HEK293 (cell line): ENCODE measurements around the gene ULBP1.

Experiments used
- EGR2 ChIP-seq: fragments of 450-650 bp; formaldehyde crosslinking; IDR thresholded peaks from 2 replicates; pipeline ENCODE4 v1.5.1; 2016; ENCODE audit warnings: low read depth, missing biosample characterization, missing genetic modification characterization
- GLI2 ChIP-seq: fragments of 450-650 bp; formaldehyde crosslinking; IDR thresholded peaks from 2 replicates; pipeline ENCODE4; 2017; ENCODE audit warnings: missing biosample characterization, missing genetic modification characterization, low read depth, borderline replicate concordance
- HOXD13 ChIP-seq: sonication (generic); formaldehyde crosslinking; IDR thresholded peaks from 2 replicates; pipeline ENCODE4 v1.8.0; 2022; ENCODE audit warnings: missing genetic modification reagents, borderline replicate concordance
- OSR2 ChIP-seq: fragments of 450-650 bp; formaldehyde crosslinking; IDR thresholded peaks from 2 replicates; pipeline ENCODE4 v1.5.1; 2016; ENCODE audit warnings: missing biosample characterization, missing genetic modification characterization
- PRDM2 ChIP-seq: fragments of 450-650 bp; formaldehyde crosslinking; IDR thresholded peaks from 2 replicates; pipeline ENCODE4 v1.5.1; 2016; ENCODE audit warnings: missing biosample characterization, missing genetic modification characterization, borderline replicate concordance
- WT1 ChIP-seq: fragments of 450-650 bp; formaldehyde crosslinking; IDR thresholded peaks from 2 replicates; pipeline ENCODE4 v1.5.1; 2016; ENCODE audit warnings: missing biosample characterization, missing genetic modification characterization
- YY1 ChIP-seq: fragments of 450-650 bp; formaldehyde crosslinking; IDR thresholded peaks from 2 replicates; pipeline ENCODE4 v1.5.1; 2018; ENCODE audit warnings: missing biosample characterization, missing genetic modification characterization
- YY2 ChIP-seq: fragments of 450-650 bp; formaldehyde crosslinking; IDR thresholded peaks from 2 replicates; pipeline ENCODE4 v1.5.1; 2016; ENCODE audit warnings: missing biosample characterization, missing genetic modification characterization
- ZBTB7A ChIP-seq: fragments of 450-650 bp; formaldehyde crosslinking; IDR thresholded peaks from 2 replicates; pipeline ENCODE4 v1.5.1; 2016; ENCODE audit warnings: low read depth, missing biosample characterization, missing genetic modification characterization
- ZFP37 ChIP-seq: fragments of 450-650 bp; formaldehyde crosslinking; IDR thresholded peaks from 2 replicates; pipeline ENCODE4 v1.5.1; 2016; ENCODE audit warnings: missing biosample characterization, missing genetic modification characterization
- ZNF157 ChIP-seq: fragments of 450-650 bp; formaldehyde crosslinking; IDR thresholded peaks from 2 replicates; pipeline ENCODE4 v1.5.1; 2016; ENCODE audit warnings: missing biosample characterization, missing genetic modification characterization
- ZNF211 ChIP-seq: fragments of 450-650 bp; formaldehyde crosslinking; IDR thresholded peaks from 2 replicates; pipeline ENCODE4 v1.5.1; 2016; ENCODE audit warnings: low read depth, missing biosample characterization, missing genetic modification characterization
- ZNF221 ChIP-seq: fragments of 450-650 bp; formaldehyde crosslinking; IDR thresholded peaks from 2 replicates; pipeline ENCODE4 v1.5.1; 2017; ENCODE audit warnings: missing biosample characterization, missing genetic modification characterization, borderline replicate concordance
- ZNF23 ChIP-seq: fragments of 450-650 bp; formaldehyde crosslinking; IDR thresholded peaks from 2 replicates; pipeline ENCODE4 v1.5.1; 2016; ENCODE audit warnings: missing biosample characterization, missing genetic modification characterization, borderline replicate concordance
- ZNF24 ChIP-seq: fragments of 450-650 bp; formaldehyde crosslinking; IDR thresholded peaks from 2 replicates; pipeline ENCODE4 v1.5.1; 2016; ENCODE audit warnings: missing biosample characterization, missing genetic modification characterization
- ZNF311 ChIP-seq: fragments of 450-650 bp; formaldehyde crosslinking; IDR thresholded peaks from 2 replicates; pipeline ENCODE4 v1.5.1; 2017; ENCODE audit warnings: missing biosample characterization, missing genetic modification characterization, borderline replicate concordance
- ZNF354C ChIP-seq: fragments of 450-650 bp; formaldehyde crosslinking; IDR thresholded peaks from 2 replicates; pipeline ENCODE4 v1.5.1; 2016; ENCODE audit warnings: missing biosample characterization, missing genetic modification characterization, low read depth, borderline replicate concordance
- ZNF510 ChIP-seq: fragments of 450-650 bp; formaldehyde crosslinking; IDR thresholded peaks from 2 replicates; pipeline ENCODE4 v1.5.1; 2018; ENCODE audit warnings: mild to moderate bottlenecking, missing genetic modification characterization, missing biosample characterization; ENCODE audit not compliant: insufficient replicate concordance
- ZNF558 ChIP-seq: fragments of 450-650 bp; formaldehyde crosslinking; IDR thresholded peaks from 2 replicates; pipeline ENCODE4 v1.5.1; 2016; ENCODE audit warnings: missing biosample characterization, missing genetic modification characterization
- ZNF560 ChIP-seq: fragments of 450-650 bp; formaldehyde crosslinking; IDR thresholded peaks from 2 replicates; pipeline ENCODE4 v1.5.1; 2017; ENCODE audit warnings: missing biosample characterization, missing genetic modification characterization, borderline replicate concordance
- ZNF623 ChIP-seq: fragments of 450-650 bp; formaldehyde crosslinking; IDR thresholded peaks from 2 replicates; pipeline ENCODE4 v1.5.1; 2016; ENCODE audit warnings: missing biosample characterization, missing genetic modification characterization
- ZNF654 ChIP-seq: fragments of 450-650 bp; formaldehyde crosslinking; IDR thresholded peaks from 2 replicates; pipeline ENCODE4 v1.5.1; 2016; ENCODE audit warnings: low read depth, missing biosample characterization, missing genetic modification characterization
- ZNF670 ChIP-seq: fragments of 450-650 bp; formaldehyde crosslinking; IDR thresholded peaks from 2 replicates; pipeline ENCODE4 v1.5.1; 2016; ENCODE audit warnings: missing biosample characterization, missing genetic modification characterization, low read depth
- ZNF701 ChIP-seq: fragments of 450-650 bp; formaldehyde crosslinking; IDR thresholded peaks from 2 replicates; pipeline ENCODE4 v1.5.1; 2016; ENCODE audit warnings: missing biosample characterization, missing genetic modification characterization
- ZNF747 ChIP-seq: fragments of 450-650 bp; formaldehyde crosslinking; IDR thresholded peaks from 2 replicates; pipeline ENCODE4 v1.5.1; 2016; ENCODE audit warnings: missing biosample characterization, missing genetic modification characterization
- ZSCAN18 ChIP-seq: fragments of 450-650 bp; formaldehyde crosslinking; IDR thresholded peaks from 2 replicates; pipeline ENCODE4 v1.5.1; 2016; ENCODE audit warnings: missing biosample characterization, missing genetic modification characterization
- ZSCAN5A ChIP-seq: fragments of 450-650 bp; formaldehyde crosslinking; IDR thresholded peaks from 2 replicates; pipeline ENCODE4 v1.5.1; 2016; ENCODE audit warnings: missing biosample characterization, missing genetic modification characterization
- TF ChIP-seq, protein P1 (sequence below): fragments of 450-650 bp; formaldehyde crosslinking; IDR thresholded peaks from 2 replicates; pipeline ENCODE4 v1.5.1; 2017; ENCODE audit warnings: missing biosample characterization, missing genetic modification characterization

ULBP1 gene

GRCh38 chr6:149963462-149964307 lies at the start of gene ULBP1 (continued):
- 0 out of 2 replicates have a peak, but pooled peaks have one; percentile 65 for TF ChIP-seq ZSCAN5A (tag by site-specific recombination)
- peak; percentile 60 for TF ChIP-seq YY2 (tag by site-specific recombination)
- TF ChIP-seq ZNF311 (tag by site-specific recombination): no peak
- TF ChIP-seq PRDM2 (tag by site-specific recombination): no peak
- TF ChIP-seq ZSCAN18 (tag by site-specific recombination): 0 out of 2 replicates have a peak, but pooled peaks have one; percentile 35
- no peak; the same call in 1 of the 2 replicates for TF ChIP-seq ZBTB7A (tag by site-specific recombination)
- TF ChIP-seq ZNF510: no peak
- no peak for TF ChIP-seq ZNF23 (tag by site-specific recombination)
- TF ChIP-seq HOXD13 (CRISPR knock-in tag): no peak
- no peak for TF ChIP-seq ZNF670 (tag by site-specific recombination)
- no peak for TF ChIP-seq ZNF654
- no peak for TF ChIP-seq ZNF623 (tag by site-specific recombination)
- TF ChIP-seq ZNF157 (tag by site-specific recombination): 0 out of 2 replicates have a peak, but pooled peaks have one; percentile 15
- TF ChIP-seq, protein P1, sequence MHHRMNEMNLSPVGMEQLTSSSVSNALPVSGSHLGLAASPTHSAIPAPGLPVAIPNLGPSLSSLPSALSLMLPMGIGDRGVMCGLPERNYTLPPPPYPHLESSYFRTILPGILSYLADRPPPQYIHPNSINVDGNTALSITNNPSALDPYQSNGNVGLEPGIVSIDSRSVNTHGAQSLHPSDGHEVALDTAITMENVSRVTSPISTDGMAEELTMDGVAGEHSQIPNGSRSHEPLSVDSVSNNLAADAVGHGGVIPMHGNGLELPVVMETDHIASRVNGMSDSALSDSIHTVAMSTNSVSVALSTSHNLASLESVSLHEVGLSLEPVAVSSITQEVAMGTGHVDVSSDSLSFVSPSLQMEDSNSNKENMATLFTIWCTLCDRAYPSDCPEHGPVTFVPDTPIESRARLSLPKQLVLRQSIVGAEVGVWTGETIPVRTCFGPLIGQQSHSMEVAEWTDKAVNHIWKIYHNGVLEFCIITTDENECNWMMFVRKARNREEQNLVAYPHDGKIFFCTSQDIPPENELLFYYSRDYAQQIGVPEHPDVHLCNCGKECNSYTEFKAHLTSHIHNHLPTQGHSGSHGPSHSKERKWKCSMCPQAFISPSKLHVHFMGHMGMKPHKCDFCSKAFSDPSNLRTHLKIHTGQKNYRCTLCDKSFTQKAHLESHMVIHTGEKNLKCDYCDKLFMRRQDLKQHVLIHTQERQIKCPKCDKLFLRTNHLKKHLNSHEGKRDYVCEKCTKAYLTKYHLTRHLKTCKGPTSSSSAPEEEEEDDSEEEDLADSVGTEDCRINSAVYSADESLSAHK: no peak
- 0 out of 2 replicates have a peak, but pooled peaks have one; percentile 66 for TF ChIP-seq ZNF24 (tag by site-specific recombination)
- TF ChIP-seq ZNF701 (tag by site-specific recombination): no peak
- 0 out of 2 replicates have a peak, but pooled peaks have one; percentile 4 for TF ChIP-seq ZNF560 (tag by site-specific recombination)
- no peak for TF ChIP-seq ZNF221
- no peak for TF ChIP-seq ZNF354C (tag by site-specific recombination)
- no peak for TF ChIP-seq ZNF747 (tag by site-specific recombination)
- TF ChIP-seq EGR2 (tag by site-specific recombination): peak; percentile 81
- TF ChIP-seq ZNF211 (tag by site-specific recombination): no peak
- peak; percentile 75 for TF ChIP-seq WT1
- 0 out of 2 replicates have a peak, but pooled peaks have one; percentile 33 for TF ChIP-seq ZNF558 (tag by site-specific recombination)
- peak; percentile 94; the same call in 1 of the 2 replicates for TF ChIP-seq ZFP37 (tag by site-specific recombination)
- TF ChIP-seq GLI2 (tag by site-specific recombination): 0 out of 2 replicates have a peak, but pooled peaks have one; percentile 39
- peak; percentile 74 for TF ChIP-seq YY1 (tag by site-specific recombination)
- no peak for TF ChIP-seq OSR2 (tag by site-specific recombination)
